ENCODE data around the gene KDM4B. TPM values are rescaled to one million over a fixed set of nuclear protein-coding genes. Genes with fewer than 3 reads are reported as not detected.
A peak's percentile ranks its signal among the peaks of the same experiment; 100 is the strongest.

KDM4B gene
- polyA plus RNA-seq, 3 donors: 6.4 to 22.7 (median 12.7) TPM

- Histone ChIP-seq H3K4me1 (ENCODE audit: control insufficient read depth in 1 of 2, insufficient read depth in 2 of 2, low read length in 2 of 2) (peaks cover 5 to 11% of the 10 kb centered on the region in 2 donors), H4K20me1 (ENCODE audit: insufficient read depth, low read length) (peaks cover 96% of the 10 kb centered on the region), H3K4me2 (replicated peaks; ENCODE audit: extremely low read depth, low read length, poor library complexity, severe bottlenecking) (no peak overlapping the region), H3K79me2 (ENCODE audit: insufficient read depth, low read length) (peaks cover 3% of the 10 kb centered on the region), H3K4me3 (replicated peaks in 1 of 3; ENCODE audit: low read depth in 2 of 3, low read length in 3 of 3) (no peak overlapping the region), H3K36me3 (replicated peaks in 1 of 2; ENCODE audit: control insufficient read depth in 1 of 2, insufficient read depth in 2 of 2, low read length in 2 of 2) (peaks cover 66 to 92% of the 10 kb centered on the region in 2 donors), H3K9me3 (replicated peaks in 1 of 2; ENCODE audit: control insufficient read depth in 1 of 2, insufficient read depth in 1 of 2, low read length in 2 of 2) (no peaks in the 10 kb centered on the region), H3K27me3 (ENCODE audit: control insufficient read depth in 2 of 2, insufficient read depth in 2 of 2, low read length in 2 of 2) (no peaks in the 10 kb centered on the region), H3K9ac (ENCODE audit: insufficient read depth, low read length, poor library complexity, severe bottlenecking) (no peak overlapping the region), H2AFZ (ENCODE audit: insufficient read depth, low read depth, low read length, poor library complexity, severe bottlenecking) (no peak overlapping the region), H3K27ac (ENCODE audit: low read depth in 1 of 2, low read length in 2 of 2) (no peak overlapping the region)
- TF ChIP-seq, protein P1, sequence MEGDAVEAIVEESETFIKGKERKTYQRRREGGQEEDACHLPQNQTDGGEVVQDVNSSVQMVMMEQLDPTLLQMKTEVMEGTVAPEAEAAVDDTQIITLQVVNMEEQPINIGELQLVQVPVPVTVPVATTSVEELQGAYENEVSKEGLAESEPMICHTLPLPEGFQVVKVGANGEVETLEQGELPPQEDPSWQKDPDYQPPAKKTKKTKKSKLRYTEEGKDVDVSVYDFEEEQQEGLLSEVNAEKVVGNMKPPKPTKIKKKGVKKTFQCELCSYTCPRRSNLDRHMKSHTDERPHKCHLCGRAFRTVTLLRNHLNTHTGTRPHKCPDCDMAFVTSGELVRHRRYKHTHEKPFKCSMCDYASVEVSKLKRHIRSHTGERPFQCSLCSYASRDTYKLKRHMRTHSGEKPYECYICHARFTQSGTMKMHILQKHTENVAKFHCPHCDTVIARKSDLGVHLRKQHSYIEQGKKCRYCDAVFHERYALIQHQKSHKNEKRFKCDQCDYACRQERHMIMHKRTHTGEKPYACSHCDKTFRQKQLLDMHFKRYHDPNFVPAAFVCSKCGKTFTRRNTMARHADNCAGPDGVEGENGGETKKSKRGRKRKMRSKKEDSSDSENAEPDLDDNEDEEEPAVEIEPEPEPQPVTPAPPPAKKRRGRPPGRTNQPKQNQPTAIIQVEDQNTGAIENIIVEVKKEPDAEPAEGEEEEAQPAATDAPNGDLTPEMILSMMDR (IDR thresholded peaks at IDR 0.05): no peak
- Mint-ChIP-seq H3K27ac (no peak overlapping the region), H3K36me3 (peaks cover 61 to 86% of the 10 kb centered on the region in 2 donors), H3K9me3 (peaks cover 0 to 4% (median 0%) of the 10 kb centered on the region in 7 donors), H3K27me3 (ENCODE audit: low read depth in 3 of 3) (peaks cover 0 to 2% (median 1%) of the 10 kb centered on the region in 3 donors), H3K4me1 (peaks cover 8% of the 10 kb centered on the region), H3K4me3 (no peak overlapping the region)
- no peak for DNase-seq
- WGBS (ENCODE audit: insufficient coverage): 87% methylated on average over 15 of the region's 17 CpGs
- intact Hi-C loops (cut with micrococcal nuclease): no loop called here
These were observed 69.0 kb downstream of the KDM4B start for GRCh38 chr19:5037936-5038335.

- Histone ChIP-seq H3K27ac (ENCODE audit: low read depth in 1 of 2, low read length in 2 of 2) (no peak overlapping the region), H3K4me1 (ENCODE audit: control insufficient read depth in 1 of 2, insufficient read depth in 2 of 2, low read length in 2 of 2) (peaks cover 5 to 11% of the 10 kb centered on the region in 2 donors), H3K4me2 (replicated peaks; ENCODE audit: extremely low read depth, low read length, poor library complexity, severe bottlenecking) (no peak overlapping the region), H3K27me3 (ENCODE audit: control insufficient read depth in 2 of 2, insufficient read depth in 2 of 2, low read length in 2 of 2) (no peaks in the 10 kb centered on the region), H3K79me2 (ENCODE audit: insufficient read depth, low read length) (no peaks in the 10 kb centered on the region), H3K4me3 (replicated peaks in 1 of 3; ENCODE audit: low read depth in 2 of 3, low read length in 3 of 3) (no peak overlapping the region), H3K36me3 (replicated peaks in 1 of 2; ENCODE audit: control insufficient read depth in 1 of 2, insufficient read depth in 2 of 2, low read length in 2 of 2) (peaks cover 61 to 91% of the 10 kb centered on the region in 2 donors), H3K9ac (ENCODE audit: insufficient read depth, low read length, poor library complexity, severe bottlenecking) (no peak overlapping the region), H3K9me3 (replicated peaks in 1 of 2; ENCODE audit: control insufficient read depth in 1 of 2, insufficient read depth in 1 of 2, low read length in 2 of 2) (no peaks in the 10 kb centered on the region), H2AFZ (ENCODE audit: insufficient read depth, low read depth, low read length, poor library complexity, severe bottlenecking) (no peak overlapping the region), H4K20me1 (ENCODE audit: insufficient read depth, low read length) (peaks cover 96% of the 10 kb centered on the region)
- no peak overlapping the region for H3K4me3 Mint-ChIP-seq
- H3K27me3 Mint-ChIP-seq (ENCODE audit: low read depth in 3 of 3): peaks cover 0 to 2% (median 1%) of the 10 kb centered on the region in 3 donors
- H3K36me3 Mint-ChIP-seq: peaks cover 59 to 87% of the 10 kb centered on the region in 2 donors
- intact Hi-C loops (cut with micrococcal nuclease): no loop called here
- H3K4me1 Mint-ChIP-seq: peaks cover 8% of the 10 kb centered on the region
- H3K9me3 Mint-ChIP-seq: peaks cover 0 to 7% (median 0%) of the 10 kb centered on the region in 7 donors
- peak overlapping the region in 2 of 7 donors; percentile 13 to 25 for H3K27ac Mint-ChIP-seq
- 45% methylated on average over 14 of the region's 14 CpGs for WGBS (ENCODE audit: insufficient coverage)
- TF ChIP-seq, protein P1 (IDR thresholded peaks at IDR 0.05): peak; percentile 75
- DNase-seq: peak; percentile 6 to 20 (median 20)
These were observed 69.8 kb downstream of the KDM4B start for GRCh38 chr19:5038631-5039271.

All from CD14-positive monocyte (primary cell).